ENCODE results near the gene NSD2. TPM values are rescaled to one million over a fixed set of nuclear protein-coding genes. Genes with fewer than 3 reads are reported as not detected.

NSD2 gene
- total RNA-seq, 1 donor from 2014 or later, result 176 TPM

DNA sequence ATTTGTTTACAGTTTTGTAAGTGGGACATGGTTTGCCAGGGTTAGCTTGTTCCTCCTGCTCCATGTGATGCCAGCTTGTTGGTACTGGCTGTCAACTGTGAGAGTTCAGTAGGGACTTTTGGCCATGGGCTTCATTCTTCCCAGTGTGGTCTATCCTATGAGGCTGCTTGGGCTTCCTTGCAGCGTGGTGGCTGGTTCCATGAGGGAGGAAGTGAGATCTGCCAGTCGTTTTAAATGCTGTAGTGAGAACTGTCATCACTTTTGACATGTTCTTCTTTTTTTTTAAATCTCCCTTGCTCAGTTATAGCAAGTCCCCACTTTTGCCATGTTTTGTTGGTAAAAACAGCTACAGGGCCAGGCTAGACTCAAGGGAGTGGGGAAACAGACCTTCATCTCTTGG lies 15.9 kb downstream of the NSD2 start:
- peaks cover 9% of the 10 kb centered on the region for H3K9me3 Mint-ChIP-seq
- H3K27me3 Mint-ChIP-seq (ENCODE audit: insufficient read depth, low read depth), result no peaks in the 10 kb centered on the region
- H3K4me3 Mint-ChIP-seq, result no peak overlapping the region
- H3K27ac ChIP-seq, result no peak overlapping the region
- H3F3A ChIP-seq (ENCODE audit: low read depth), result no peaks in the 10 kb centered on the region
- H3K79me2 ChIP-seq (ENCODE audit: low read depth), result peaks cover 100% of the 10 kb centered on the region
- peaks cover 7% of the 10 kb centered on the region for H3K4me1 Mint-ChIP-seq
- H3K36me3 Mint-ChIP-seq, result peaks cover 38% of the 10 kb centered on the region
- H4K20me1 ChIP-seq (ENCODE audit: low read depth), result peaks cover 93% of the 10 kb centered on the region
- DNase-seq (ENCODE audit: low spot score), result no peak
- no peak overlapping the region for H3K27ac Mint-ChIP-seq
- no peaks in the 10 kb centered on the region for H3K36me3 ChIP-seq
- no peaks in the 10 kb centered on the region for H3K4me1 ChIP-seq
- H3K27me3 ChIP-seq, result no peaks in the 10 kb centered on the region
- no peak overlapping the region for H2AFZ ChIP-seq (replicated peaks)
- H3K4me2 ChIP-seq, result no peak overlapping the region
- H3K9ac ChIP-seq, result no peak overlapping the region
- no peak overlapping the region for H3K4me3 ChIP-seq
- no peaks in the 10 kb centered on the region for H3K9me3 ChIP-seq (ENCODE audit: low read depth)
- no peak for TF ChIP-seq EZH2phosphoT487 (IDR thresholded peaks at IDR 0.05)
- TF ChIP-seq EZH2 (IDR thresholded peaks at IDR 0.05), result no peak
- TF ChIP-seq, protein P1, sequence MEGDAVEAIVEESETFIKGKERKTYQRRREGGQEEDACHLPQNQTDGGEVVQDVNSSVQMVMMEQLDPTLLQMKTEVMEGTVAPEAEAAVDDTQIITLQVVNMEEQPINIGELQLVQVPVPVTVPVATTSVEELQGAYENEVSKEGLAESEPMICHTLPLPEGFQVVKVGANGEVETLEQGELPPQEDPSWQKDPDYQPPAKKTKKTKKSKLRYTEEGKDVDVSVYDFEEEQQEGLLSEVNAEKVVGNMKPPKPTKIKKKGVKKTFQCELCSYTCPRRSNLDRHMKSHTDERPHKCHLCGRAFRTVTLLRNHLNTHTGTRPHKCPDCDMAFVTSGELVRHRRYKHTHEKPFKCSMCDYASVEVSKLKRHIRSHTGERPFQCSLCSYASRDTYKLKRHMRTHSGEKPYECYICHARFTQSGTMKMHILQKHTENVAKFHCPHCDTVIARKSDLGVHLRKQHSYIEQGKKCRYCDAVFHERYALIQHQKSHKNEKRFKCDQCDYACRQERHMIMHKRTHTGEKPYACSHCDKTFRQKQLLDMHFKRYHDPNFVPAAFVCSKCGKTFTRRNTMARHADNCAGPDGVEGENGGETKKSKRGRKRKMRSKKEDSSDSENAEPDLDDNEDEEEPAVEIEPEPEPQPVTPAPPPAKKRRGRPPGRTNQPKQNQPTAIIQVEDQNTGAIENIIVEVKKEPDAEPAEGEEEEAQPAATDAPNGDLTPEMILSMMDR (IDR thresholded peaks at IDR 0.05), result no peak

DNA sequence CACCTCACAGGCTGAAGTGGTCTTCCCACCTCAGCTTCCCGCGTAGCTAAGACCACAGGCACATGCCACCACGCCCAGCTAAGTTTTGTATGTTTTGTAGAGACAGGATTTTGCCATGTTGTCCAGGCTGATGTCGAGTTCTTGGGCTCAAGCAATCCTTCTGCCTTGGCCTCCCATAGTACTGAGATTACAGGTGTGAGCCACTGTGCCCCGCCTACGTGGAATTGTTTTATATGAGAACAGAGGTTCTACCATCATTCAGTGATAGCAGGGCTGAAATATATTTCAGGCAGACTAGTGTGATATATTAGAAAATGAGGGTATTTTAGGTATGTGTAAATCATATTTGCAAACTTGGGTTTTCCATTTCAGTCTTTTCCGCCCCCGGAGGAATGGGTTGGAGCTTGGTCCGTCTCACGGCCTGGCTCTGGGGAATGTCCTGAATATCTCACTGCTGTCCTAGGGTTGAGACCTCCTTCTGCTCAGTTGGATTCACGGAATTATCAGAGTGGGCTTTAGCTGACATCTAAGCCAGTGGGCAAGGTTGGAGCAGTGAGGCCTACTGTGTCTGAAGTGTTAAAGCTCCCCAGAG lies 19.9 kb downstream of the NSD2 start:
- TF ChIP-seq EZH2 (IDR thresholded peaks at IDR 0.05), result no peak
- TF ChIP-seq, protein P1 (IDR thresholded peaks at IDR 0.05), result no peak
- no peak for TF ChIP-seq EZH2phosphoT487 (IDR thresholded peaks at IDR 0.05)
- H3F3A ChIP-seq (ENCODE audit: low read depth), result peaks cover 7% of the 10 kb centered on the region
- no peak for DNase-seq (ENCODE audit: low spot score)
- H3K4me1 ChIP-seq, result no peaks in the 10 kb centered on the region
- H3K4me2 ChIP-seq, result no peak overlapping the region
- no peaks in the 10 kb centered on the region for H3K9me3 ChIP-seq (ENCODE audit: low read depth)
- no peak overlapping the region for H3K27ac ChIP-seq
- H2AFZ ChIP-seq (replicated peaks), result no peak overlapping the region
- Mint-ChIP-seq H3K36me3 (peaks cover 42% of the 10 kb centered on the region), H3K4me3 (no peak overlapping the region), H3K27ac (no peak overlapping the region), H3K4me1 (no peaks in the 10 kb centered on the region), H3K27me3 (ENCODE audit: insufficient read depth, low read depth) (no peaks in the 10 kb centered on the region), H3K9me3 (peaks cover 5% of the 10 kb centered on the region)
- no peak overlapping the region for H3K9ac ChIP-seq
- H3K79me2 ChIP-seq (ENCODE audit: low read depth), result peaks cover 100% of the 10 kb centered on the region
- H4K20me1 ChIP-seq (ENCODE audit: low read depth), result peaks cover 93% of the 10 kb centered on the region
- no peaks in the 10 kb centered on the region for H3K27me3 ChIP-seq
- no peaks in the 10 kb centered on the region for H3K36me3 ChIP-seq
- no peak overlapping the region for H3K4me3 ChIP-seq

DNA sequence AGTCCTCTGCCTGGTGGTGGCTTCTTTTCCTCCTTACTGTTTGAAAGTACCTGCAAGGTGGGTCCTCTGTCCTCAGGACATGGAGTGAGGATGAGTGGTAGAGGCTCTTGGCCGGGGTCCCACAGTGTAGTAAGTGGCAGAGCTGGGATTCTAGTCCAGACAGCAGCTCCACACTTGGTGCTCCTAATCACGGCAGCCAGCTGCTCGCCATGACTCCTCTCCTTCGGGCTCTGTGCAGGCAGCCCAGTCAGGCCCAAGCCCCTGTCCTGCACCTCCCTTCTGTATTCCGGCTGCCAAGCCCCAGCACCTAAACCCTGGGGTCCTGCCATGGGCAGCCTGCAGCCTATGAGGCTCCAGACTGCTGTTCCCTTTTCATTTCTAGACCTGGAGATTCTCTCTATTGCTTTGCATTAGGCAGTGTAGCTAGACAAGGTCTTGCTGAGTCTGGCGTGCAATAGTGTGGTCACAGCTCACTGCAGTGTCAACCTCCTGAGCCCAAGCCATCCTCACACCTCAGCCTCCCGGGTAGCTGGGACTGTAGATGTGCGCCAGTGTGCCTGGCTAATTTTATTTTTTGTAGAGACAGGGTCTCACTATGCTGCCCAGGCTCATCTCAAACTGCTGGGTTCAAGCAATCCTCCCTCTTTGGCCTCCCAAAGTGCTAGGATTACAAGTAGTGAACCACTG lies 24.9 kb downstream of the NSD2 start:
- TF ChIP-seq, protein P1 (IDR thresholded peaks at IDR 0.05), result no peak
- no peak for TF ChIP-seq EZH2 (IDR thresholded peaks at IDR 0.05)
- TF ChIP-seq EZH2phosphoT487 (IDR thresholded peaks at IDR 0.05), result no peak
- no peaks in the 10 kb centered on the region for H3K9me3 ChIP-seq (ENCODE audit: low read depth)
- H3K27ac ChIP-seq, result no peak overlapping the region
- H3K4me2 ChIP-seq, result no peak overlapping the region
- peaks cover 100% of the 10 kb centered on the region for H3K79me2 ChIP-seq (ENCODE audit: low read depth)
- no peak for DNase-seq (ENCODE audit: low spot score)
- Mint-ChIP-seq H3K9me3 (no peaks in the 10 kb centered on the region), H3K4me3 (no peak overlapping the region), H3K4me1 (peaks cover 21% of the 10 kb centered on the region), H3K27me3 (ENCODE audit: insufficient read depth, low read depth) (peaks cover under 1% of the 10 kb centered on the region), H3K27ac (peak overlapping the region; percentile 14), H3K36me3 (peaks cover 29% of the 10 kb centered on the region)
- H3F3A ChIP-seq (ENCODE audit: low read depth), result peaks cover 34% of the 10 kb centered on the region
- H3K4me1 ChIP-seq, result peaks cover 5% of the 10 kb centered on the region
- no peak overlapping the region for H3K4me3 ChIP-seq
- no peaks in the 10 kb centered on the region for H3K27me3 ChIP-seq
- no peak overlapping the region for H2AFZ ChIP-seq (replicated peaks)
- H3K9ac ChIP-seq, result no peak overlapping the region
- H3K36me3 ChIP-seq, result no peaks in the 10 kb centered on the region
- H4K20me1 ChIP-seq (ENCODE audit: low read depth), result peaks cover 100% of the 10 kb centered on the region
